WERI-Rb-1 (cell line): ENCODE results near the gene DYNC2H1.
A peak's percentile ranks its signal among the peaks of the same experiment; 100 is the strongest.

Experiments used
- DNase-seq: peaks from one replicate; pipeline ENCODE4 v3.0.0-alpha.2; 2020
- H3K27ac ChIP-seq: fragments of 250-450 bp; sonication (Bioruptor Pico); 2 replicates; pipeline ENCODE4 v1.5.1; 2020; ENCODE audit warnings: mild to moderate bottlenecking, moderate library complexity
- H3K27me3 ChIP-seq: fragments of 250-450 bp; sonication (Bioruptor Pico); 2 replicates; pipeline ENCODE4 v1.5.1; 2021; ENCODE audit warnings: mild to moderate bottlenecking, low read depth, moderate library complexity; ENCODE audit not compliant: insufficient read depth, severe bottlenecking
- H3K36me3 ChIP-seq: fragments of 250-450 bp; sonication (Bioruptor Pico); 2 replicates; pipeline ENCODE4 v1.5.1; 2020; ENCODE audit warnings: mild to moderate bottlenecking, moderate library complexity
- H3K4me3 ChIP-seq: 2 replicates; pipeline ENCODE4 v1.5.1; 2011; ENCODE audit warnings: low read depth, mild to moderate bottlenecking, control low read depth, low read length
- H3K9me3 ChIP-seq: fragments of 250-450 bp; sonication (Bioruptor Pico); 2 replicates; pipeline ENCODE4 v1.5.1; 2021; ENCODE audit warnings: mild to moderate bottlenecking, moderate library complexity; ENCODE audit not compliant: severe bottlenecking
- TF ChIP-seq, protein P1 (sequence below): IDR thresholded peaks from 2 replicates; pipeline ENCODE4 v1.5.1; 2011; ENCODE audit warnings: low read depth, mild to moderate bottlenecking, control low read depth, inconsistent platforms, low read length

DYNC2H1 gene

DNA sequence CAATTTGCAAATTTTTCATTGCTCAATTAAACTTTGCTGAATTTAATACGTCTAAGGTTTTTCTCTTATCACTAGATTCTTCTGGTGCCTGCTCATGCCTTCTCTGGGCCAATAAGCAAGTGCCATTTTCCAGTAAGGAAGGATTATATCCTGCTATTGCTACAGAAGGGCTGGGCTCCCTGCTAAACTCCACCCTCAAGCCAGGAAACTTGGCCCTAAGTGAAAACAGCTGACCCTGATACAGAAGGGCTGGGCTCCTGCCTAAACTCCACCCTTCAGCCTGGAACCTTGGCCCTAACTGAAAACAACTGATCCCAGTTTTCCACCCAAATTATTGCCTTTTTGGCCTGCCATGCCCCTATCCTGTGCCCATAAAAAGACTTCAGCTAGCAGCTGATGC is 385.3 kb downstream of the DYNC2H1 start:
- Histone ChIP-seq H3K9me3 (no peaks in the 10 kb centered on the region), H3K27me3 (no peaks in the 10 kb centered on the region), H3K4me3 (no peak overlapping the region), H3K27ac (no peak overlapping the region; the same call in 1 of the 2 replicates), H3K36me3 (peaks cover 3% of the 10 kb centered on the region)
- TF ChIP-seq, protein P1, sequence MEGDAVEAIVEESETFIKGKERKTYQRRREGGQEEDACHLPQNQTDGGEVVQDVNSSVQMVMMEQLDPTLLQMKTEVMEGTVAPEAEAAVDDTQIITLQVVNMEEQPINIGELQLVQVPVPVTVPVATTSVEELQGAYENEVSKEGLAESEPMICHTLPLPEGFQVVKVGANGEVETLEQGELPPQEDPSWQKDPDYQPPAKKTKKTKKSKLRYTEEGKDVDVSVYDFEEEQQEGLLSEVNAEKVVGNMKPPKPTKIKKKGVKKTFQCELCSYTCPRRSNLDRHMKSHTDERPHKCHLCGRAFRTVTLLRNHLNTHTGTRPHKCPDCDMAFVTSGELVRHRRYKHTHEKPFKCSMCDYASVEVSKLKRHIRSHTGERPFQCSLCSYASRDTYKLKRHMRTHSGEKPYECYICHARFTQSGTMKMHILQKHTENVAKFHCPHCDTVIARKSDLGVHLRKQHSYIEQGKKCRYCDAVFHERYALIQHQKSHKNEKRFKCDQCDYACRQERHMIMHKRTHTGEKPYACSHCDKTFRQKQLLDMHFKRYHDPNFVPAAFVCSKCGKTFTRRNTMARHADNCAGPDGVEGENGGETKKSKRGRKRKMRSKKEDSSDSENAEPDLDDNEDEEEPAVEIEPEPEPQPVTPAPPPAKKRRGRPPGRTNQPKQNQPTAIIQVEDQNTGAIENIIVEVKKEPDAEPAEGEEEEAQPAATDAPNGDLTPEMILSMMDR = no peak
- no peak for DNase-seq

DNA sequence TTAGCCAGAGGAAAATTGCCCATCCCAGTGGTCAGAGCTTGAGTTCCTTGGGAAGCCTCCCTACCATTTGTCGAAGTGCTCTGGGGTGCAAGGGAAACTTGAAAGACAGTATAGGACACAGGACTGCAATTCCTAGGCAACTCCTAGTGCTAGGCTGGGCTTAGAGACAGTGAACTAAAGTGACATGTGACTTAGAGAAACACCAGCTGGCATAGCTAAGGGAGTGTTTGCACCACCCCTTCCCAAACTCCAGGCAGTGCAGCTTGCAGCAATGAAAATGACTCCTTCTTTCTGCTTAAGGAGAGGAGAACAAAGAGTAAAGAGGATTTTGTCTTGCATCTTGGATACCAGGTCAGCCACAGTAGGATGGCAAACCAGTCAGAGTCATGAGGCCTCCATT is 388.0 kb downstream of the DYNC2H1 start:
- Histone ChIP-seq H3K27ac (peak overlapping the region; percentile 44; the same call in 1 of the 2 replicates), H3K36me3 (peaks cover 3% of the 10 kb centered on the region; the same call in 1 of the 2 replicates), H3K4me3 (no peak overlapping the region), H3K9me3 (no peaks in the 10 kb centered on the region), H3K27me3 (no peaks in the 10 kb centered on the region)
- peak; percentile 19 for DNase-seq
- TF ChIP-seq, protein P1 = no peak

DNA sequence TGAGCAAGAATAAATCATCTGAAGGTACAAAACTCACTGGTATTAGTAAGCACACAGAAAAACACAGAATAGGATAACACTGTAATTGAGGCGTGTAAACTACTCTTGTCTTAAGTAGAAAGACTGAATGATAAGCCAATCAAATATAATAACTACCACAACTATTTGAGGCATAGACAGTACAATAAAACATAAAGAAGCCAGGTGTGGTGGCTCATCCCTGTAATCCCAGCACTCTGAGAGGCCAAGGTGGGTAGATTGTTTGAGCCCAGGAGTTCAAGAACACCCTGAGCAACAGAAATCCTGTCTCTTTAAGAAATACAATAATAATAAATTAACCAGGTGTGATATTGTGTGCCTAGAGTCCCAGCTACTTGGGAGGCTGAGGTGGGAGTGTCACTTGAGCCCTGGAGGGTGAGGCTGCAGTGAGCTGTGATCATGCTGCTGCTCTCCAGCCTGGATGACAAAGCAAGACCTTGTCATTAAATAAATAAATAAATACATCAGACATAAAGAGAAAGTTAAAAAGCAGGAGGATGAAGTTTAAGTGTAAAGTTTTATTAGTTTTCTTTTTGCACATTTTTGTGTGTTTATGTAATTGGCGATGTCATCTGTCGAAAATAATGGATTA is 390.6 kb downstream of the DYNC2H1 start:
- Histone ChIP-seq H3K4me3 (no peak overlapping the region), H3K27ac (no peak overlapping the region), H3K36me3 (no peaks in the 10 kb centered on the region), H3K9me3 (no peaks in the 10 kb centered on the region), H3K27me3 (no peaks in the 10 kb centered on the region)
- TF ChIP-seq, protein P1 = no peak
- no peak for DNase-seq

DNA sequence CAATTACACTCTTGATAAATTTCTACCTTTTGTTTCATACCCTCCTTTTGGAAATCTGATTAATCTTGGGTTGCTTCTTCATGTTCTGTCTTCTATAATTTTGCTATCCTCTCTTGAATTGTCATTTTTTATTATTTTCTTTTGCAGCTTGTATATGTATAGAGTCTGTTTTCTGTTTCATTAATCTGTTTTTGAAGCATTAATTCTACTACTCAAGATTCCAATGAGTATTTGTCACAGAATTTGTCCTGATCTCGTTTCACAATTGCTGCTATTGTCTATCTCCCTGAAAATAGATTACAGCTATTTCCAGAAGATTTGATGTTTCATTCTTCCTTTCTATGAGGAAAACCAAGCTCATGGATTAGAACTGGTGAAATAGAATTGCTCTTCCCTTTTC is 406.1 kb downstream of the DYNC2H1 start:
- H3K27ac ChIP-seq = no peak overlapping the region
- no peak for DNase-seq
- H3K9me3 ChIP-seq = peaks cover 4% of the 10 kb centered on the region
- H3K27me3 ChIP-seq = no peaks in the 10 kb centered on the region
- H3K4me3 ChIP-seq = no peak overlapping the region
- TF ChIP-seq, protein P1 = no peak
- H3K36me3 ChIP-seq = peaks cover 23% of the 10 kb centered on the region

DNA sequence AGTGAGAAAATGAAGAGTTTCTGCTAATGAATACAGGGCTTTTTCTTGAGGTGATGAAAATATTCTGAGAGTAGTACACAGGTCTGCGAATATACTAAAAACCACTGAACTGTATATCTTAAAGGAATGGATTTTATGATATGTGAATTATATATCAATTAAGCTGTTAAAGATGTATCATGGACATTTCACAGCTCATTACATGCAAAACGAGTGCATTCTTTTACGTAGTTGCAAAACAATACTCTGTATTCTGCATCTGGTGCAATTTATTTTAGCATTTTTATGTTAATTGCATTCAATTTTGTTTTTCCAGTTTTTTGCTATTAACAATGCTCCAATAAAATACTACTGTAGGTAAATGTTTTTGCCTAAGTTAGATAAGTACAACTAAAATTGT is 411.6 kb downstream of the DYNC2H1 start:
- H3K27ac ChIP-seq = no peak overlapping the region
- H3K4me3 ChIP-seq = no peak overlapping the region
- TF ChIP-seq, protein P1 = no peak

DNA sequence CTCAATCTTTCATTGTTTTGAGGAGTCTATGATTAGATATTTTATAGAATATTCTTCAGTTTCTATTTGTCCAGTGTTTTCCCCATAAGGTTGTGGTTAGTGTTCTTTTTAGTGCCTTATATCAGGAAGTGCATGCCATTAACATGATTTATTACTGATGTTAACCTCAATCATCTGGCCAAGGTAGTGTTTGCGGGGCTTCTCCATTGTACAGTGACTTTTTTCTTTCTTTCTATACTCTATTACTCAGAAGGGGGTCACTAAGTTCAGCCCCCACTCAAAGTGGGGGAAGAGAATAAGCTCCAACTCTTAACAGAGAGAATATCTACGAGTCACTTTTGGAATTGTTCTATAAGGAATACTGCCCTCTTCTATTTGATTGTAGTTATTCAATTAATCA is 415.8 kb downstream of the DYNC2H1 start:
- no peak overlapping the region for H3K4me3 ChIP-seq
- DNase-seq = no peak
- no peaks in the 10 kb centered on the region for H3K27me3 ChIP-seq
- TF ChIP-seq, protein P1 = no peak
- no peaks in the 10 kb centered on the region for H3K9me3 ChIP-seq
- H3K36me3 ChIP-seq = peaks cover 9% of the 10 kb centered on the region
- no peak overlapping the region for H3K27ac ChIP-seq

More for the DNA sequence above, 411.6 kb downstream of the DYNC2H1 start:
- no peaks in the 10 kb centered on the region for H3K9me3 ChIP-seq
- no peaks in the 10 kb centered on the region for H3K27me3 ChIP-seq
- DNase-seq = no peak
- H3K36me3 ChIP-seq = peaks cover 20% of the 10 kb centered on the region
